ENCODE data around the gene HEXA.

DNA sequence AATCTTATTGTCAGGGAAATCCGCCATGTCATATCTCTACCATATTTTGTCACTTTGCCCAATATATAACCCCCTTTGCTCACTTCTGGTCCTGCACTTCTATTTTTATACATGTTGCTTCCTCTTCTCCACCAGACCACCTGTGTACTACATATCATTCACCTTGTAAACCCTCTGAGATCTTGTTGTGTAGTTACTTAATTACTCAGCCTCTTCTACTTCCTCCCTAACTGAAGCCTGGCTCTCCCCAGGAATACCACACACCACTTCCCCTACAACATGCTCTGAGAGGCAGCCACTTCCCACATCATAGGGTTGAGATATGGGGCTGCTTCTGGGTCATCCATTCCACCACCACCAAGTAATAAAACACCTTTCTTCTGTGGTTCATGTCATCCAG, 10.0 kb downstream of the HEXA start:
- TF ChIP-seq, protein P1, sequence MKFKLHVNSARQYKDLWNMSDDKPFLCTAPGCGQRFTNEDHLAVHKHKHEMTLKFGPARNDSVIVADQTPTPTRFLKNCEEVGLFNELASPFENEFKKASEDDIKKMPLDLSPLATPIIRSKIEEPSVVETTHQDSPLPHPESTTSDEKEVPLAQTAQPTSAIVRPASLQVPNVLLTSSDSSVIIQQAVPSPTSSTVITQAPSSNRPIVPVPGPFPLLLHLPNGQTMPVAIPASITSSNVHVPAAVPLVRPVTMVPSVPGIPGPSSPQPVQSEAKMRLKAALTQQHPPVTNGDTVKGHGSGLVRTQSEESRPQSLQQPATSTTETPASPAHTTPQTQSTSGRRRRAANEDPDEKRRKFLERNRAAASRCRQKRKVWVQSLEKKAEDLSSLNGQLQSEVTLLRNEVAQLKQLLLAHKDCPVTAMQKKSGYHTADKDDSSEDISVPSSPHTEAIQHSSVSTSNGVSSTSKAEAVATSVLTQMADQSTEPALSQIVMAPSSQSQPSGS (tag by site-specific recombination; IDR thresholded peaks at IDR 0.05; ENCODE audit: low read depth): no peak
- TF ChIP-seq, protein P2, sequence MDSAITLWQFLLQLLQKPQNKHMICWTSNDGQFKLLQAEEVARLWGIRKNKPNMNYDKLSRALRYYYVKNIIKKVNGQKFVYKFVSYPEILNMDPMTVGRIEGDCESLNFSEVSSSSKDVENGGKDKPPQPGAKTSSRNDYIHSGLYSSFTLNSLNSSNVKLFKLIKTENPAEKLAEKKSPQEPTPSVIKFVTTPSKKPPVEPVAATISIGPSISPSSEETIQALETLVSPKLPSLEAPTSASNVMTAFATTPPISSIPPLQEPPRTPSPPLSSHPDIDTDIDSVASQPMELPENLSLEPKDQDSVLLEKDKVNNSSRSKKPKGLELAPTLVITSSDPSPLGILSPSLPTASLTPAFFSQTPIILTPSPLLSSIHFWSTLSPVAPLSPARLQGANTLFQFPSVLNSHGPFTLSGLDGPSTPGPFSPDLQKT (IDR thresholded peaks at IDR 0.05; ENCODE audit: borderline replicate concordance, low read depth, low read length): no peak
- TF ChIP-seq ZNF311 (tag by site-specific recombination; IDR thresholded peaks at IDR 0.05; ENCODE audit: borderline replicate concordance) (no peak), ZNF394 (tag by site-specific recombination; IDR thresholded peaks at IDR 0.05; ENCODE audit: borderline replicate concordance) (no peak)
- TF ChIP-seq, protein P3, sequence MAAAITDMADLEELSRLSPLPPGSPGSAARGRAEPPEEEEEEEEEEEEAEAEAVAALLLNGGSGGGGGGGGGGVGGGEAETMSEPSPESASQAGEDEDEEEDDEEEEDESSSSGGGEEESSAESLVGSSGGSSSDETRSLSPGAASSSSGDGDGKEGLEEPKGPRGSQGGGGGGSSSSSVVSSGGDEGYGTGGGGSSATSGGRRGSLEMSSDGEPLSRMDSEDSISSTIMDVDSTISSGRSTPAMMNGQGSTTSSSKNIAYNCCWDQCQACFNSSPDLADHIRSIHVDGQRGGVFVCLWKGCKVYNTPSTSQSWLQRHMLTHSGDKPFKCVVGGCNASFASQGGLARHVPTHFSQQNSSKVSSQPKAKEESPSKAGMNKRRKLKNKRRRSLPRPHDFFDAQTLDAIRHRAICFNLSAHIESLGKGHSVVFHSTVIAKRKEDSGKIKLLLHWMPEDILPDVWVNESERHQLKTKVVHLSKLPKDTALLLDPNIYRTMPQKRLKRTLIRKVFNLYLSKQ (tag by site-specific recombination; IDR thresholded peaks at IDR 0.05; ENCODE audit: borderline replicate concordance): no peak
- TF ChIP-seq, protein P4, sequence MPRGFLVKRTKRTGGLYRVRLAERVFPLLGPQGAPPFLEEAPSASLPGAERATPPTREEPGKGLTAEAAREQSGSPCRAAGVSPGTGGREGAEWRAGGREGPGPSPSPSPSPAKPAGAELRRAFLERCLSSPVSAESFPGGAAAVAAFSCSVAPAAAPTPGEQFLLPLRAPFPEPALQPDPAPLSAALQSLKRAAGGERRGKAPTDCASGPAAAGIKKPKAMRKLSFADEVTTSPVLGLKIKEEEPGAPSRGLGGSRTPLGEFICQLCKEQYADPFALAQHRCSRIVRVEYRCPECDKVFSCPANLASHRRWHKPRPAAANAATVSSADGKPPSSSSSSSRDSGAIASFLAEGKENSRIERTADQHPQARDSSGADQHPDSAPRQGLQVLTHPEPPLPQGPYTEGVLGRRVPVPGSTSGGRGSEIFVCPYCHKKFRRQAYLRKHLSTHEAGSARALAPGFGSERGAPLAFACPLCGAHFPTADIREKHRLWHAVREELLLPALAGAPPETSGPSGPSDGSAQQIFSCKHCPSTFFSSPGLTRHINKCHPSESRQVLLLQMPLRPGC (tag by site-specific recombination; IDR thresholded peaks at IDR 0.05): no peak
- TF ChIP-seq, protein P5, sequence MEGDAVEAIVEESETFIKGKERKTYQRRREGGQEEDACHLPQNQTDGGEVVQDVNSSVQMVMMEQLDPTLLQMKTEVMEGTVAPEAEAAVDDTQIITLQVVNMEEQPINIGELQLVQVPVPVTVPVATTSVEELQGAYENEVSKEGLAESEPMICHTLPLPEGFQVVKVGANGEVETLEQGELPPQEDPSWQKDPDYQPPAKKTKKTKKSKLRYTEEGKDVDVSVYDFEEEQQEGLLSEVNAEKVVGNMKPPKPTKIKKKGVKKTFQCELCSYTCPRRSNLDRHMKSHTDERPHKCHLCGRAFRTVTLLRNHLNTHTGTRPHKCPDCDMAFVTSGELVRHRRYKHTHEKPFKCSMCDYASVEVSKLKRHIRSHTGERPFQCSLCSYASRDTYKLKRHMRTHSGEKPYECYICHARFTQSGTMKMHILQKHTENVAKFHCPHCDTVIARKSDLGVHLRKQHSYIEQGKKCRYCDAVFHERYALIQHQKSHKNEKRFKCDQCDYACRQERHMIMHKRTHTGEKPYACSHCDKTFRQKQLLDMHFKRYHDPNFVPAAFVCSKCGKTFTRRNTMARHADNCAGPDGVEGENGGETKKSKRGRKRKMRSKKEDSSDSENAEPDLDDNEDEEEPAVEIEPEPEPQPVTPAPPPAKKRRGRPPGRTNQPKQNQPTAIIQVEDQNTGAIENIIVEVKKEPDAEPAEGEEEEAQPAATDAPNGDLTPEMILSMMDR (tag by site-specific recombination; IDR thresholded peaks at IDR 0.05): no peak

All from HEK293 (cell line).